Islet of Langerhans (tissue), 1 donor: ENCODE measurements around the gene HMCN1.

Source experiments
- FAIRE-seq: peaks from one replicate; lab custom pipeline; 2011; peaks lifted over from hg19 to GRCh38; lab: Jason Lieb, UNC

The HMCN1 gene

GRCh38 chr1:185804608-185805007 is 70.4 kb downstream of the HMCN1 start:
- FAIRE-seq, result no peak

- no peak for FAIRE-seq
Measured at GRCh38 chr1:185807275-185807674, 73.1 kb downstream of the HMCN1 start.

- no peak for FAIRE-seq
Measured at GRCh38 chr1:185808631-185809030, 74.4 kb downstream of the HMCN1 start.

GRCh38 chr1:185811073-185811709 is 77.0 kb downstream of the HMCN1 start:
- FAIRE-seq, result no peak

GRCh38 chr1:185812934-185813333 is 78.7 kb downstream of the HMCN1 start:
- no peak for FAIRE-seq

- FAIRE-seq, result peak; percentile 72
Measured at GRCh38 chr1:185813401-185813979, 79.3 kb downstream of the HMCN1 start.

- FAIRE-seq, result no peak
Measured at GRCh38 chr1:185816460-185816859, 82.3 kb downstream of the HMCN1 start.

- FAIRE-seq, result no peak
Measured at GRCh38 chr1:185819798-185820197, 85.6 kb downstream of the HMCN1 start.

GRCh38 chr1:185821612-185822385 is 87.6 kb downstream of the HMCN1 start:
- FAIRE-seq, result no peak

- no peak for FAIRE-seq
Measured at GRCh38 chr1:185823467-185823866, 89.3 kb downstream of the HMCN1 start.

- no peak for FAIRE-seq
Measured at GRCh38 chr1:185824106-185824505, 89.9 kb downstream of the HMCN1 start.

- no peak for FAIRE-seq
Measured at GRCh38 chr1:185825556-185825955, 91.4 kb downstream of the HMCN1 start.

- no peak for FAIRE-seq
Measured at GRCh38 chr1:185834371-185834905, 100.2 kb downstream of the HMCN1 start.

- FAIRE-seq, result no peak
Measured at GRCh38 chr1:185835191-185835590, 101.0 kb downstream of the HMCN1 start.

GRCh38 chr1:185837711-185838110 is 103.5 kb downstream of the HMCN1 start:
- no peak for FAIRE-seq

- no peak for FAIRE-seq
Measured at GRCh38 chr1:185838111-185838510, 103.9 kb downstream of the HMCN1 start.

- no peak for FAIRE-seq
Measured at GRCh38 chr1:185840880-185841279, 106.7 kb downstream of the HMCN1 start.

- no peak for FAIRE-seq
Measured at GRCh38 chr1:185843297-185843869, 109.2 kb downstream of the HMCN1 start.

GRCh38 chr1:185843986-185844385 is 109.8 kb downstream of the HMCN1 start:
- FAIRE-seq, result no peak

GRCh38 chr1:185846672-185847444 is 112.7 kb downstream of the HMCN1 start:
- FAIRE-seq, result no peak

GRCh38 chr1:185849014-185849413 is 114.8 kb downstream of the HMCN1 start:
- no peak for FAIRE-seq

GRCh38 chr1:185850366-185850765 is 116.2 kb downstream of the HMCN1 start:
- no peak for FAIRE-seq
